Activated CD4-positive, alpha-beta T cell treated with anti-CD3 and anti-CD28 coated beads for 48 hours (primary cell): ENCODE measurements around the gene B4GALNT4.
"Not testable (repeated sequence)": the region's sequence is repeated elsewhere in the genome, so short reads cannot be mapped to it uniquely, and the experiment has no call there.

Experiments
- DNase-seq: peaks from one replicate; pipeline ENCODE4 v3.0.0-alpha.2; 2020

B4GALNT4 gene

DNA sequence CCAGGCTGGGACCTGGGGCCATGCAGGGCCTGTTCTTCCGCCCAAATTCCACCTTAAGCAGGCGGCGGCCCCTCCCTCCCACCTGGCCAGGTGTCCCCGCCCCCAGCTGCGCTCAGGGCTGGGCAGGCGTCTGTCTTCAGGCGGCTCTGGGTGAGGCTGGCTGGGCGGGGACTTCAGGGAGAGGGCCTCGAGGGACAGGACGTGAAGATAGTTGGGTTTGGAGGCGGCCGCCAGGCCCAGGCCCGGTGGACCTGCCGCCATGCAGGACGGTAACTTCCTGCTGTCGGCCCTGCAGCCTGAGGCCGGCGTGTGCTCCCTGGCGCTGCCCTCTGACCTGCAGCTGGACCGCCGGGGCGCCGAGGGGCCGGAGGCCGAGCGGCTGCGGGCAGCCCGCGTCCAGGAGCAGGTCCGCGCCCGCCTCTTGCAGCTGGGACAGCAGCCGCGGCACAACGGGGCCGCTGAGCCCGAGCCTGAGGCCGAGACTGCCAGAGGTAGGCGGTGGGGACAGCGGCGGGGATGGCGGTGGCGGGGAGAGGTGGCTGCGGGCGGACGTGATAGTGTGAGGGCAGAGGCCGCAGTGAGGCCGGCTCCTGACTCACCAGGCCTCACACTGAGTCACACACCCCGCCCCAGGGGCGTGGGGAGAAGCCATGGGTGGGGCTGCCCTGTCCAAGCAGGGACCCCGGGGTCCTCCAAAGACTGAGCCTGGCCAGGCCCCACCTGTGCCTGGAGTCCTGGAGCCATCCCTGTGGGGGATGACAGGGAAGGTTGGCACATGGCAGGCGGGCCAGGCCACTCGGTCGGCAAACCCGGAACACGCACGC is 24.9 kb downstream of the B4GALNT4 start, which contains the start of gene PKP3:
Gene PKP3 (plus strand): TSS at position 176 of the 824 bp plus-strand sequence. CDS start 84 bp downstream, at position 260.
- DNase-seq, result no peak

DNA sequence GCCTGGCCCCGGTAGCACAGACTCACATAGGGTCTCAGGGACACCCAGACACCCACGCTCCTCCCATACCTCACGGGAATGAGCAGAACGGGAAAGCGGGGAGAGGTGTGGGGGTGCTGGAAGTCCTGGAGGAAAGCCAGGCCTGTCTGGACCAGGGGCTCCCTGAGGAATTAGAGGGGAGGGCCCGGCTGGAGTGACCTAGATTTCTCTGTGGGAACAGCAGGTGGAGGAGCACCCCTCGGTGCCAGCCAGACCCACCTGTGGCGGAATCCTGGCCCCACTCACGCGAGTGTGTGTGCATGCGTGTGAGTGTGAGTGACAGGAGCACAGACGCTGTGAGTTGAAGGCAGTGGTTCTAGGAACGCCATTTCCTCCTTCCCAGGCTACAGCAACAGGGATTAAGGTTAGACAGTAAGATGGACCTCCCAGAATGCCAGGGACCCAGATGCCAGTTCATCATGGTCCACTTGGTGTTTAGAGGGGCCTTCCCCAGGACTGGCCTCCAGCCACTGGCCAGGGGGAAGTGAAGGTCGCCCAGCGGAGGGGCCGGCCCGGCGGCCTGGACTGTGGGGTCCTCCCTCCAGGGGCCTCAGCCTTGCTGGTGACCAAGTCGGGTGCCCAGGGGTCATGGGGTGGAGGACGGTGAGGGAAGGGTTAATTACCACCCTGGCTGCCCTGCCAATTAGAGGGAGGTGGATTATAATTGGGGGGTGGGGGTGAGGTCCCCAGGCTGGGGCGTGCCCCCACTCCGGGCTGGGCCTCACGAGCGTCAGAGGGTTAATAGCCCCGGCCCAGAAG is 25.8 kb downstream of the B4GALNT4 start:
- no peak for DNase-seq

DNA sequence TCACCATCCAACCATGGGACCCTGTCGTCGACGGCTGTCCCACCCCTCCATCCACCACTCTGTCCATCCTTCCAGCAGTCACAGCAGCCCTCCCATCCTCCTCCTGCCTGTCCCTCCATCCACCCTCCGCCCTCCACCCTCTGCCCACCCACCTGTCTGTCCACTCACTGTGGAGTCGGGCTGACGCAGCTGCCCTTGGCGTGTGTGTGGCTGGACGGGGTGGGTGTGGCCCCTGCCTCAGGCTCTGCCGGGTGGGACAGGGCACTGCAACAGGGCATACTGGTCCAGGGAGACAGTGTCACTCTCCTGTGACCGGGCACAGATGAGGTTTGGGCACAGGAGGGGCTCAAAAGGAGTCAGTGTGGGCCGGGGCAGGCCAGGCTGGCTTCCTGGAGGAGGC is 26.6 kb downstream of the B4GALNT4 start:
- no peak for DNase-seq

DNA sequence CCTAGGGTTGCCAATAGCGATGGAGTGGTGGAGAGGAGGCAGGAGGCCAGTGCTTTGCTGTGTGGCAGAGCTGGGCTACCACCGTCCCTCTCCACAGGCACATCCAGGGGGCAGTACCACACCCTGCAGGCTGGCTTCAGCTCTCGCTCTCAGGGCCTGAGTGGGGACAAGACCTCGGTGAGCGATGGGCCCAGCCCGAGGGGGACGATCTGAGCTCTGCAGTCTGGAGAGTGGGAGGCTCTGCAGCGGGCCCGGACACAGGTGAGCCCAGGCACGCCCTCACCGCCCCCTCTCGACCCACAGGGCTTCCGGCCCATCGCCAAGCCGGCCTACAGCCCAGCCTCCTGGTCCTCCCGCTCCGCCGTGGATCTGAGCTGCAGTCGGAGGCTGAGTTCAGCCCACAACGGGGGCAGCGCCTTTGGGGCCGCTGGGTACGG is 27.2 kb downstream of the B4GALNT4 start:
- DNase-seq, result no peak

DNA sequence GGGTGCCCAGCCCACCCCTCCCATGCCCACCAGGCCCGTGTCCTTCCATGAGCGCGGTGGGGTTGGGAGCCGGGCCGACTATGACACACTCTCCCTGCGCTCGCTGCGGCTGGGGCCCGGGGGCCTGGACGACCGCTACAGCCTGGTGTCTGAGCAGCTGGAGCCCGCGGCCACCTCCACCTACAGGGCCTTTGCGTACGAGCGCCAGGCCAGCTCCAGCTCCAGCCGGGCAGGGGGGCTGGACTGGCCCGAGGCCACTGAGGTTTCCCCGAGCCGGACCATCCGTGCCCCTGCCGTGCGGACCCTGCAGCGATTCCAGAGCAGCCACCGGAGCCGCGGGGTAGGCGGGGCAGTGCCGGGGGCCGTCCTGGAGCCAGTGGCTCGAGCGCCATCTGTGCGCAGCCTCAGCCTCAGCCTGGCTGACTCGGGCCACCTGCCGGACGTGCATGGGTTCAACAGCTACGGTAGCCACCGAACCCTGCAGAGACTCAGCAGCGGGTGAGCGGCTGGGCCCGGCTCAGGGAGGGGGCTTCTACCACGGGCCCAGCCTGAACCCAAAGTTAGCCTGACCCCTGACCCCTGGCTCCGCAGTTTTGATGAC is 27.7 kb downstream of the B4GALNT4 start:
- no peak for DNase-seq

DNA sequence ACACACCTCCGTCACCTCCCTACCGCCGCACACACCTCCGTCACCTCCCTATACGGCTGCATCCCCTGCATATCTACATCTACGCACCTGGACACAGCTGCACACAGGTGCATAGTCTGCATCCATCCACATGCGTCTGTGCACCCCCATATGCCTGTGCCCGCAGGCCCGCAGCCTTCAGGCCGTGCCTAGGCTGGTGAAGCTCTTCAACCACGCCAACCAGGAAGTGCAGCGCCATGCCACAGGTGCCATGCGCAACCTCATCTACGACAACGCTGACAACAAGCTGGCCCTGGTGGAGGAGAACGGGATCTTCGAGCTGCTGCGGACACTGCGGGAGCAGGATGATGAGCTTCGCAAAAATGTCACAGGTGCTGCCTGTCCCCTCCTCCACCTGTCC is 29.5 kb downstream of the B4GALNT4 start:
- DNase-seq, result peak; percentile 34

DNA sequence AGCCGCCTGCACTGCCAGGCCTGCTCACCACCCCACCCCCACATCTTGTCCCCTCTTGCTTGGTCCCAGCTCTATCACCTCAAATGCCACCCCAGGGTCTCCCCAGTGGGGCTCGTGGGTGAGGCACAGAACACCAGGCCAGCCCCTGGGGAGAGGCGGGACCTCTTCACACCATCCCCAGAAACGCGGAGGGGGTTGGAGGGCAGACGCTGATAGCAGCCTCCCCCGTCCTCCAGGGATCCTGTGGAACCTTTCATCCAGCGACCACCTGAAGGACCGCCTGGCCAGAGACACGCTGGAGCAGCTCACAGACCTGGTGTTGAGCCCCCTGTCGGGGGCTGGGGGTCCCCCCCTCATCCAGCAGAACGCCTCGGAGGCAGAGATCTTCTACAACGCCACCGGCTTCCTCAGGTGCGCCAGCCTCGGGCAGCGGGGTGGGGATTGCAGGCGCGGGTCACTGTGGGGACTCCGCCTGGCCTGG is 30.5 kb downstream of the B4GALNT4 start:
- no peak for DNase-seq

DNA sequence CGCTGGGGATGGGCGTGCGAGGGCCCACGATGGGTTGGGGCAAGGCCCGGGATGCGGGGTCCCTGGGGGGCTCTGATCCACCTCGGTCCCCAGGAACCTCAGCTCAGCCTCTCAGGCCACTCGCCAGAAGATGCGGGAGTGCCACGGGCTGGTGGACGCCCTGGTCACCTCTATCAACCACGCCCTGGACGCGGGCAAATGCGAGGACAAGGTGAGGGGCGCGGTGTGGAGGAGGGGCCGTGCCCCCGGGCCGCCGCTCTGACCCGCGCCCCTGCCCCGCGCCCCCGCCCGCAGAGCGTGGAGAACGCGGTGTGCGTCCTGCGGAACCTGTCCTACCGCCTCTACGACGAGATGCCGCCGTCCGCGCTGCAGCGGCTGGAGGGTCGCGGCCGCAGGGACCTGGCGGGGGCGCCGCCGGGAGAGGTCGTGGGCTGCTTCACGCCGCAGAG is 31.0 kb downstream of the B4GALNT4 start:
- DNase-seq, result no peak

DNA sequence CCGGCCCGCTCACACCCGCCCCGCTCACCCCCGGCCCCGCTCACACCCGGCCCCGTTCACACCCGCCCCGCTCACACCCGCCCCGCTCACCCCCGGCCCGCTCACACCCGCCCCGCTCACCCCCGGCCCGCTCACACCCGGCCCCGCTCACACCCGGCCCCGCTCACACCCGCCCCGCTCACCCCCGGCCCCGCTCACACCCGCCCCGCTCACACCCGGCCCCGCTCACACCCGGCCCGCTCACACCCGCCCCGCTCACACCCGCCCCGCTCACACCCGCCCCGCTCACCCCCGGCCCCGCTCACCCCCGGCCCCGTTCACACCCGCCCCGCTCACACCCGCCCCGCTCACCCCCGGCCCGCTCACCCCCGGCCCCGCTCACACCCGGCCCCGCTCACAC is 31.9 kb downstream of the B4GALNT4 start:
- DNase-seq, result not testable (repeated sequence)

DNA sequence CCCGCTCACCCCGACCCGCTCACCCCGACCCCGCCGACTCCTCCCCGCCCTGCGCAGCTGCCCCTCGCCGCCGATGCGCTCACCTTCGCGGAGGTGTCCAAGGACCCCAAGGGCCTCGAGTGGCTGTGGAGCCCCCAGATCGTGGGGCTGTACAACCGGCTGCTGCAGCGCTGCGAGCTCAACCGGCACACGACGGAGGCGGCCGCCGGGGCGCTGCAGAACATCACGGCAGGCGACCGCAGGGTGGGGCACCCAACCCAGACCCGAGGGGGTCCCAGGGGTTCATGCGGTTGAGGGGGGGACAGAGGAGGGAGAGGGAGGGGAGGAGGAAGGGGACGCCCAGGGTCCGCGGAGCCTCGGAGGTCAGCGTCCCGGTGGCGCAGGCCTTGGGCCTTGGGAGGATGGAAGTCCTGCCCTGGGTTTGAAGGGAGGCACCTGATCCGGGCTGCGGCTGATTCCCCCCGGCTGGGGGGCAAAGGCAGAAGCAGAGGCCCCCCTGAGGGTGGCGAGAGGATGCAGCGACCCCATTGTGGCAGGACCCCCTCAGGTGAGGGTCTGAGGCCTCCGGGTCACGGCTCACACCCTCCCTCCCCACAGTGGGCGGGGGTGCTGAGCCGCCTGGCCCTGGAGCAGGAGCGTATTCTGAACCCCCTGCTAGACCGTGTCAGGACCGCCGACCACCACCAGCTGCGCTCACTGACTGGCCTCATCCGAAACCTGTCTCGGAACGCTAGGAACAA is 33.9 kb downstream of the B4GALNT4 start:
- no peak for DNase-seq

DNA sequence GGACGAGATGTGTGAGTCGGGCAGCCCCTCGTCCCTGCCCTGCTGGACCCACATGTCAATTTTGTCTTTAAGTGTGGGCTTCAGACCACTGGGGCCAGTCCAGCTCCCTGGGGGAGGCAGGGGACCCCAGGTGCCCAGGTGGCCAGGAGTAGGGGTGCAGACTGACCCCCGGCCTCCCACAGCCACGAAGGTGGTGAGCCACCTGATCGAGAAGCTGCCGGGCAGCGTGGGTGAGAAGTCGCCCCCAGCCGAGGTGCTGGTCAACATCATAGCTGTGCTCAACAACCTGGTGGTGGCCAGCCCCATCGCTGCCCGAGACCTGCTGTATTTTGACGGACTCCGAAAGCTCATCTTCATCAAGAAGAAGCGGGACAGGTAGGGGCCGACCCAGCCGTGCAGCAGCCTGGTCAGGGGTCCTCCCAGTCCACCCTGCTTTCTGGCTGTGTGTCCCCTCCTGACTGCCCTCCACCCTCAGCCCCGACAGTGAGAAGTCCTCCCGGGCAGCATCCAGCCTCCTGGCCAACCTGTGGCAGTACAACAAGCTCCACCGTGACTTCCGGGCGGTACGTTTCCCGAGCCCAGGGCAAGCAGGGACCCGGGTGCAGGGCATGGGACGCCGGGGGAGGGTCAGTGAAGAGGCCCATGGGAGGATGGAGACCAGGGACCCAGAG is 34.6 kb downstream of the B4GALNT4 start:
- no peak for DNase-seq

DNA sequence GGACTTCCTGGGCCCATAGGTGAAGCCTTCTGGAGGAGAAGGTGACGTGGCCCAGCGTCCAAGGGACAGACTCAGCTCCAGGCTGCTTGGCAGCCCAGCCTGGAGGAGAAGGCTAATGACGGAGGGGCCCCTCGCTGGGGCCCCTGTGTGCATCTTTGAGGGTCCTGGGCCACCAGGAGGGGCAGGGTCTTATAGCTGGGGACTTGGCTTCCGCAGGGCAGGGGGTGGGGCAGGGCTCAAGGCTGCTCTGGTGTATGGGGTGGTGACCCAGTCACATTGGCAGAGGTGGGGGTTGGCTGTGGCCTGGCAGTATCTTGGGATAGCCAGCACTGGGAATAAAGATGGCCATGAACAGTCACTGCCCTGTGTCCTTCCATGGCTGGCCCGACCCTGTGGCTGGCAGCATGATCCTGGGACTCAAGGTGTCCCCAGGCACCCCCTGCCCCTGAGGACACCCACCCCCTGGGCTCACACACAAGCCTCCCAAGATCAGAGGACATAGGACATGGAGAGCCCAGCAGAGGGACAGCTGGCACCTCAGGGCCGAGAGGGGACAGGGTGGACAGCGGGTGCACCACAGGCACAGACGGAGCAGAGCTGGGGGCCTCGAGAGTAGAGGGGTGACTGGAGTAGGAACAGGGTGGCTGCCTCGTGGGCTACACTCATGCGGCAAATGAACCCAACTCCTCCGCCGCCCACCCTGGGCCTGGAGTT is 35.4 kb downstream of the B4GALNT4 start:
- no peak for DNase-seq

DNA sequence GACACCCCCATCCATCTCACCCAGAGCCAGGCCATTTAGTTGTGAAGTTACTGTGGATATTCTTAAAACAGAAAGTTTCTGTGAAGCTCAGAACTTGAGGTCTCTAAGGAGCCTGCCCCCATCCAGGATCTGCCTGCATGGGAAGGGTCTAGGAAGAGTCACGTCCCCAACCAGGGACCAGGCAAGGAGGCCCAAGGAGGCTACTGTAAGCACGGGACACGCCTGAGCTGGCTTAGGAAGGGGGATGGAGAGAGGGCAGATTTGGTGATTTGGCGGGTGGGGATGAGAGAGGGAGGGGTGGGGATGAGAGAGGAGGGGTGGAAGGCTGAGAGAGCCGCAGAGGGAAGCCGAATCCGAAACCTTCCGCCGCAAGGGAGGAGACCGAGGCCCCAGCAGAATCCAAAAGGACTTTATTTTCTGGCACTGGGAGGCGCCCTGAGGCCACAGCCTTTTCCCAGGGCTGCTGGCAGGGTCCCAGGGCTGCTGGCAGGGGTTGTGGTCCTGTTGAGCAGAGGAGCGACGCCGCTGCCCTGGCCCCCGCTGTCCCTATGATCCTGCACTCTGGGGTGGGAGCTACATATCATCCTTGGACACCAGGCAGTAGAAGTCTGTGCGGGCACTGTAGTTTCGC is 36.1 kb downstream of the B4GALNT4 start:
- DNase-seq, result no peak

DNA sequence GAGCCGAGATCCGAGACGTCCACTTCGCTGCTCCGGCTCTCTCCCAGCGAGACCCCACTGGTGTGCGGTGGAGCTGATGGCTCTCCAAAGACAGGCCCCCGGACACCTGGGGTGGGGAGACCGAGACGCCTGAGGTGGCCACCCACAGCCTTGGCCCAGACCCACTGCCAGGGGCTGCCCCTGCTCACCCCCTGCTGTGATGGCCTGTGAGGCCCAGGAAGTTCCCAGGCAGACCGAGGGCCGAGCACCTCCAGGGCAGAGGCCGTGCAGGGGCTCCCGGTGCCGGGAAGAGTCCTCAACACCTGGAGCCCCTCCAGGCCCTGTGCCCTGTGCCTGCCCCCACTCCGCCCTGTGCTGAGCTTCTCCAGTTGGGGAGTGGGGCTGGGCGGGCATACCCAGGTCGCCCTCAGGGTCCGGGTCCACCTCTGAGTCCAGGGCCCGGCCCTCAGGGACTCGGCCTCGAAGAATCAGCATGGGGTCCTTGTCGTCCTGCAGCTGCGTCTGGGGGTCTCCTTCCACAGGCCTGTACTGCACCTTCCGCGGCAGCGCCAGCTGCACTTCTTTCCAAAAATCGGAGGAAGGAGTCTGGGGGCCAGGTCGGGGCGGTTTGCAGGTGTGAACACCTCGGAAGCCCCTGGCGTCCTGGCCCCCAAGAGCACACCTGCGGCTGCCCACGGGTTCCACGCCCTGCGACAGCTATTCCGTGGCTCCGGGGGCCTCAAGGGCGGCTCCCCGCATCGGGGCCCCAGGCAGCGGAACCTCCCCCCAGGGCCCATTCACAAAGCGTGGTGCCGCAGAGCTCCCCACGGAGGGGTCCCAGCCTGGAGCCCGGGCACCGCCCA is 36.9 kb downstream of the B4GALNT4 start:
- no peak for DNase-seq

DNA sequence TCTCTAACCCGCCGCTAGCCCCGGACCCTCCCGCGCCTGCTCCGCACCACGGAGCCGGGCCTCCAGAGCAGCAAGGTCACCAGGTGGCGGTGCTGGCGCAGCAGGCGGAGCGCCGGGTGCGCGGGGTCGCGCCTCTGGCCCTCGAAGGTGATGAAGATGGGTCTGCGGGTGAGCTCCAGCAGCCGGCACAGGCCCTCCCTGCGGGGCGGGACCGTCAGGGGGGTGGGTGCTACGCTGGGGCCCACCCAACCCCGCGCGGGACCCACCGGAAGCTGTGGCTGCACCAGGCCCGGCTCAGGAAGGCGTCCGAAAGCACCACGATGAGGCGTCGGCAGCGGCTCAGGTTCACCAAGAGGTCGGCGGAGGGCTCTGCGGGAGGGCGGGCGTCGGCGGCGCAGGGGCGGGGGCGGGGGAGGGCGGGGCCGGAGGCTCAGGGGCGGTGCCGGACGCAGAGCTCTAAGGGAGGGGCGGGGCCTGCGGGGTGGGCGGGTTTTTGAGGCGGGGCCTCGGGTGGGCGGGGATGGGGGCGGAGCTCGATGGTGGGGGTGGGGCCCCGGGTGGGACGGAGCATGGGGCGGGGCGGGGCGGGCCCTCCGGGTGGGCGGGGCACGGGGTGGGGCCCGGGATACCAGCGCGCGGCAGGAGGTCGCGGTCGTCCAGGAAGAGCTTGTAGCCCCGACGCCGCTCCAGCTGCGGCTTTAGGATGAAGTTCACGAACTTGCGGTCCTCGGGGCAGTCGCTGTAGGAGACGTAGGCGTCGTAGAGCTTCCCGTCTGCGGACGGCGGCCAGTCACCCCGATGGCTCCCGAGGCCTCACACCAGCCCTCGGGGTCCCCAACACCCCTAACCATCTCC is 37.7 kb downstream of the B4GALNT4 start:
- peak; percentile 90 for DNase-seq

DNA sequence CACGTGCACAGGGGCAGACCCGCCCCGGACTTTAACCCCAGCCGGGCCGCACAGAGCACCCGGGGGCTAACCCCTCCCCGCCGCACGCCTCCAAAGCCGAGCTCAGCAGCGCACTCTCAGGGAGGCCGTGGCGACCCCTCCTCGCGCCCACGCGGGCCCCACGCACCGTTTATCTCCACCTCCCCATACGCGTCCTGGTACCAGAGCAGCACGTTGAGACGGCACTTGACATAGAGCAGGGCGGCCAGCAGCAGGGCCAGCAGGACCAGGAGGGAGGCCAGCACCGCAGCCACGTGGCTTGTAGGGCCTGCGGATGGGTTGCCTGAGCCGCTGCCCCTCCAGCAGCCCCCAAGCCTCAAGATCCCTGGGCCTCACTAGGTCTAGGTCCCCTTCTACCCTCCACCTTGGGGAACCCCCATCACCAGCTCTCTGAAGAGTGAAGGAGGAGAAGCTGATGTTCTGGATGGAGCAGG is 38.4 kb downstream of the B4GALNT4 start:
- DNase-seq, result no peak

DNA sequence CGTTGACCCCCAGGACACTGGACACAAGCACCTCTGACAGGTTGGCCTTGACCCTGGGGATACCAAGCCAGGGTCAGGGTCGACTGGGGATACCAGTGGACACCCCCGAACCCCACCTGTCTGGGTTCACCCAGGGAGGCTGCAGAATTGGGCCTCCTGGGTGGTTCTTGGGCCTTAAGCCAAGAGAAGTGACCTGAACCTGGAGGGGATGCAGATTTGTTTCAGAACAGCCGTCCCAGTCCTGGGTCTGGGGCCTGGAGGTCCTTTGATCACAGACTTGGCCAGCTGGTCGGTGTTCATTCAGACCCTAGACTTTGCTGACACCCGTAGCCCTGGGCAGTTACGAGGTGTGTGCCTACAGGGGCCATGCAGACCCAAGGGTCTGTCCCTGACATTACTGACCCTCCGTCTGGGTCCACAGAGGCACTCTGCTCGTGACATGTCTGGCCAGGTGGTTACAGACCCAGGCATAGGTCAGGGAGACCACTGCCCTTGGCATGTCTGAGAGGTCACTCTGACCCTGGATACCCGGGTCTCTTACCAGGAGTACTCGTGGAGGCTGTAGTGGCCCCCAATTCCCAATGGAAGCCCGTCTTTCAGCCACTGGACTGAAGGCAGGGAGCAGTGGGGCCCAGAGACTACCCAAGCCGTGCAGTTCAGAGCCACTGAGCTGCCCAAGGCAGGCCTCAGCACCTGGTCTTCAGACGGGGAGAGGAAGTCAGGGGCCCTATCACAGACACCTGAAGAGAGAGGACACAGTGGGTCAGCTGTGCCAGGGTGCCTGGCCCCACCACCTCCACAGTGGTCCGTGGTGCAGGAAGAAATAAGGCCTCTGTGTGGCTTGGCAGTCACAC is 39.1 kb downstream of the B4GALNT4 start:
- no peak for DNase-seq
